SK-N-SH (cell line): ENCODE measurements around the gene AKT1S1. TPM values are rescaled to one million over a fixed set of nuclear protein-coding genes. Genes with fewer than 3 reads are reported as not detected.

ENCODE experiments used
- CTCF ChIA-PET: fragments of 300-600, 350-600 bp; formaldehyde crosslinking; extraction: SDS; loops from one replicate; lab custom pipeline; 2021; lab: Yijun Ruan, JAX
- POLR2A ChIA-PET: fragments of 350-600 bp; sonication (Branson Sonifier 250); formaldehyde crosslinking; extraction: SDS; loops from one replicate; lab custom pipeline; 2020; ENCODE audit warnings: antibody characterized with exemption, inconsistent platforms; lab: Yijun Ruan, JAX
- DNase-seq: peaks from one replicate; pipeline ENCODE4 v3.0.0; 2012
- H2AFZ ChIP-seq: fragments of 200-600 bp; sonication (generic); 2 replicates; pipeline ENCODE4 v1.8.1; 2016; ENCODE audit warnings: antibody characterized with exemption, mild to moderate bottlenecking, low read depth
- H3F3A ChIP-seq: fragments of 200-600 bp; sonication (generic); replicated peaks from 2 replicates; pipeline ENCODE3; 2016; ENCODE audit warnings: antibody characterized with exemption, mild to moderate bottlenecking; ENCODE audit not compliant: insufficient read depth
- H3K27ac ChIP-seq, 2 experiments: fragments of 200-500 bp in 1 of 2; fragments of 200-600 bp in 1 of 2; sonication (Bioruptor generic) in 1 of 2; sonication (generic), shearing (Covaris generic) in 1 of 2; 2 replicates each; pipeline versions ENCODE4 v1.5.1 to v1.6.1; 2014 to 2016; ENCODE audit warnings: low read depth in 2 of 2, inconsistent platforms in 1 of 2, low read length in 1 of 2, mild to moderate bottlenecking in 1 of 2, mixed read lengths in 1 of 2
- H3K27me3 ChIP-seq: fragments of 200-600 bp; sonication (generic), shearing (Covaris generic); 2 replicates; pipeline ENCODE4 v1.6.1; 2016; ENCODE audit warnings: mixed run types; ENCODE audit not compliant: insufficient read depth
- H3K36me3 ChIP-seq, 2 experiments: fragments of 200-500 bp in 1 of 2; fragments of 200-600 bp in 1 of 2; sonication (Bioruptor generic) in 1 of 2; sonication (generic) in 1 of 2; replicated peaks in 1 of 2; 2 replicates each; pipeline versions ENCODE3 to v1.5.1; 2014 to 2016; ENCODE audit warnings: low read length in 1 of 2, mild to moderate bottlenecking in 1 of 2; ENCODE audit not compliant: insufficient read depth in 2 of 2, control insufficient read depth in 1 of 2
- H3K4me1 ChIP-seq, 2 experiments: fragments of 200-500 bp in 1 of 2; fragments of 200-600 bp in 1 of 2; sonication (Bioruptor generic) in 1 of 2; sonication (generic), shearing (Covaris generic) in 1 of 2; 2 replicates each; pipeline versions ENCODE4 v1.5.1 to v1.6.1; 2014 to 2016; ENCODE audit warnings: low read depth in 1 of 2, low read length in 1 of 2, mixed run types in 1 of 2; ENCODE audit not compliant: insufficient read depth in 2 of 2, control insufficient read depth in 1 of 2
- H3K4me2 ChIP-seq: fragments of 200-600 bp; sonication (generic), shearing (Covaris generic); 2 replicates; pipeline ENCODE4 v1.6.1; 2017; ENCODE audit warnings: mixed run types
- H3K4me3 ChIP-seq, 2 experiments: fragments of 200-500 bp in 1 of 2; fragments of 200-600 bp in 1 of 2; sonication (Bioruptor generic) in 1 of 2; sonication (generic), shearing (Covaris generic) in 1 of 2; 2 replicates each; pipeline versions ENCODE4 v1.5.1 to v1.8.1; 2014 to 2016; ENCODE audit warnings: low read depth in 2 of 2, inconsistent platforms in 1 of 2, low read length in 1 of 2, mild to moderate bottlenecking in 1 of 2, mixed read lengths in 1 of 2, moderate library complexity in 1 of 2
- H3K79me2 ChIP-seq: fragments of 200-600 bp; sonication (generic); 2 replicates; pipeline ENCODE4 v1.8.1; 2017; ENCODE audit warnings: mild to moderate bottlenecking; ENCODE audit not compliant: insufficient read depth
- H3K9ac ChIP-seq: fragments of 200-600 bp; sonication (generic); 2 replicates; pipeline ENCODE4 v1.6.1; 2017; ENCODE audit warnings: mixed run types
- H3K9me2 ChIP-seq: fragments of 200-600 bp; sonication (generic); 2 replicates; pipeline ENCODE4 v1.6.1; 2017; ENCODE audit warnings: mixed run types
- H3K9me3 ChIP-seq: fragments of 200-600 bp; sonication (generic); 2 replicates; pipeline ENCODE4 v1.6.1; 2017; ENCODE audit warnings: mixed run types, mild to moderate bottlenecking, moderate library complexity
- H4K20me1 ChIP-seq: fragments of 200-600 bp; sonication (generic); 2 replicates; pipeline ENCODE4 v1.6.1; 2017; ENCODE audit warnings: mild to moderate bottlenecking, mixed run types; ENCODE audit not compliant: insufficient read depth
- CHD2 ChIP-seq: fragments of 150-350 bp; IDR thresholded peaks from 2 replicates; pipeline ENCODE4 v1.6.1; 2018; ENCODE audit warnings: low read length; ENCODE audit not compliant: partially characterized antibody
- ELF1 ChIP-seq: IDR thresholded peaks from 2 replicates; pipeline ENCODE4 v1.4.0; 2012
- FOSL2 ChIP-seq: IDR thresholded peaks from 2 replicates; pipeline ENCODE4 v1.4.0; 2012; ENCODE audit warnings: low read depth, mild to moderate bottlenecking, moderate library complexity, borderline replicate concordance
- FOXJ3 ChIP-seq: sonication (generic); formaldehyde crosslinking; IDR thresholded peaks from 2 replicates; pipeline ENCODE4 v1.5.1; 2020; ENCODE audit warnings: mild to moderate bottlenecking, missing genetic modification reagents
- GABPA ChIP-seq: IDR thresholded peaks from 2 replicates; pipeline ENCODE4 v1.4.0; 2012; ENCODE audit warnings: low read depth, mild to moderate bottlenecking
- JUND ChIP-seq: IDR thresholded peaks from 2 replicates; pipeline ENCODE4 v1.4.0; 2012
- MEF2A ChIP-seq: IDR thresholded peaks from 2 replicates; pipeline ENCODE4 v1.4.0; 2012; ENCODE audit warnings: low read depth, borderline replicate concordance
- MXI1 ChIP-seq: IDR thresholded peaks from 2 replicates; pipeline ENCODE4 v1.6.1; 2012; ENCODE audit warnings: mild to moderate bottlenecking, low read depth, low read length, improper control_type of control experiment
- NFIC ChIP-seq: IDR thresholded peaks from 2 replicates; pipeline ENCODE4 v1.4.0; 2012; ENCODE audit warnings: borderline replicate concordance
- NRF1 ChIP-seq: IDR thresholded peaks from 2 replicates; pipeline ENCODE4 v1.6.1; 2012; ENCODE audit warnings: low read depth, mild to moderate bottlenecking, low read length
- POLR2AphosphoS5 ChIP-seq: IDR thresholded peaks from 2 replicates; pipeline ENCODE4 v1.6.1; 2012; ENCODE audit warnings: low read depth, low read length
- RAD21 ChIP-seq: IDR thresholded peaks from 2 replicates; pipeline ENCODE4 v1.6.1; 2012; ENCODE audit warnings: mild to moderate bottlenecking, low read length
- RFX5 ChIP-seq: IDR thresholded peaks from 2 replicates; pipeline ENCODE4 v1.6.1; 2012; ENCODE audit warnings: mild to moderate bottlenecking, improper control_type of control experiment, low read length
- RXRA ChIP-seq: IDR thresholded peaks from 2 replicates; pipeline ENCODE4 v1.4.0; 2012; ENCODE audit warnings: low read depth, mild to moderate bottlenecking, borderline replicate concordance
- SIN3A ChIP-seq: IDR thresholded peaks from 2 replicates; pipeline ENCODE4 v1.6.1; 2012; ENCODE audit warnings: low read depth, mild to moderate bottlenecking, low read length, moderate library complexity, borderline replicate concordance
- TCF12 ChIP-seq: IDR thresholded peaks from 2 replicates; pipeline ENCODE4 v1.4.0; 2012
- YY1 ChIP-seq: IDR thresholded peaks from 2 replicates; pipeline ENCODE4 v1.4.0; 2012; ENCODE audit warnings: low read depth, mild to moderate bottlenecking
- WGBS: methylation state at CpG from one replicate; pipeline ENCODE4 v1.1.6; 2017; ENCODE audit warnings: low lambda C conversion rate; 5-methylcytosine and 5-hydroxymethylcytosine counted together
- polyA plus RNA-seq, 3 experiments: library from polyadenylated mRNA; depleted of rRNA; stranded (reverse); fragments of >200 nt; gene quantifications; 2 replicates each; pipeline ENCODE4 v1.2.3, GENCODE V29; 2012
- TF ChIP-seq, protein P1 (sequence below): IDR thresholded peaks from 2 replicates; pipeline ENCODE4 v1.6.1; 2012; ENCODE audit warnings: mild to moderate bottlenecking, low read depth, low read length, moderate library complexity
- TF ChIP-seq, protein P2 (sequence below): IDR thresholded peaks from 2 replicates; pipeline ENCODE4 v1.4.0; 2012; ENCODE audit warnings: low read depth, borderline replicate concordance
- TF ChIP-seq, protein P3 (sequence below): fragments of 150-350 bp; IDR thresholded peaks from 2 replicates; pipeline ENCODE4 v1.6.1; 2016; ENCODE audit warnings: mild to moderate bottlenecking, low read depth, low read length
- TF ChIP-seq, protein P4 (sequence below): fragments of 150-350 bp; IDR thresholded peaks from 2 replicates; pipeline ENCODE4 v1.6.1; 2017; ENCODE audit warnings: antibody characterized with exemption, low read length, low read depth, borderline replicate concordance
- TF ChIP-seq, protein P5 (sequence below): IDR thresholded peaks from 2 replicates; pipeline ENCODE4 v1.4.0; 2012; ENCODE audit warnings: low read depth, borderline replicate concordance
- TF ChIP-seq, protein P6 (sequence below): IDR thresholded peaks from 2 replicates; pipeline ENCODE4 v1.4.0; 2012; ENCODE audit warnings: low read depth

AKT1S1 gene
- polyA plus RNA-seq (2012; rRNA removed): 56.7 and 63.7 TPM in 2 replicates
- 37.5 and 51.2 TPM in 2 replicates for polyA plus RNA-seq (2012; cell fraction: cytosol; rRNA removed)
- 87.9 and 96.3 TPM in 2 replicates for polyA plus RNA-seq (2012; cell fraction: nucleus; rRNA removed)

DNA sequence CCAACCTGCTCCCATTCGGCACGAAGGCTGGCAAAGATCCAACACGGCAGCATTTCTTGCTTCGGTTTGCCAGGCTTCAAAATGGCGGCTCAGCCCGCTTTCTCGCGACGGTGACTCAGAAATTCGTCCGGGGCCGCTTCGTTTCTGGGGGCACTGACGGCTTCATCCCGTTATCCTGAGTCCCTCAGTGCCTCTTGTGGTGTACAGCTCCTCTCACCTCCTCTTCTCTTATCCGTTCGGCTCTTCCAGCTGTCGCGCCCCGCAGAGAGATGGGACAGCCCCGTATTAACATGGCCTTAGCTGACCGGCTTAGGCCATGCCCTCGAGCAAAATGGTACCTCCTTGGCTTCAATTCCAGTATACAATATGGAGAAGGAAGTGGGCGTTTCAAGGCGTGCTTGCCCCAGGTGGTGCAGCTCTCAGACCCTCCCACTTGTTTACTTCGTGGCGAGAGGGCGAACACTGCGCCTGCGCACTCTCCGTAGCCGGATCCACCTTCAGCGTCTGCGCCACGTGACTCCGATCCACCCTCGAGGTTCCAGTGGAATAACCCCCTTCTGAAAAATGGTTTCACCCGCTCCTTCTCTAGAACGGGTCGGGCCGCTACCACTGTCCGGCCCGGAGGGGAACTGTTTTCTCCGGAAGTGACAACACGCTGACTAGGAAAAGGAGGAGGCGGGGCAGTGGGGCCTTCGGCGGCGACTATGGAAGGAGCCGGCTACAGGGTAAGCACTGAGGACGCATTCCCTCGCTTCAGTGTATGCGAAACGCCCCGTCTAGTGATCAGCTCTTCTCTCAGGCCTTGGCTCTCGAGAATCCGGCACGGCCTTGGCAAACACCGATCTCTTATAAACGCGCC is at the start of gene AKT1S1, which contains the start of gene TBC1D17:
Gene AKT1S1 (minus strand): TSS at position 336 of the 859 bp plus-strand sequence. CDS start 4,060 bp downstream, outside the sequence.
Gene TBC1D17 (plus strand): TSS at position 683 of the 859 bp plus-strand sequence. CDS start 22 bp downstream, at position 705.
- ChIA-PET CTCF (interaction anchor here (0.6 to 1.0 kb wide), 6 partner anchors 11 to 415 kb away, joined by 3 to 6 read pairs (median 3); partner anchors contain the start of gene ATF5), POLR2A (interaction anchor here (0.6 to 3.5 kb wide), 10 partner anchors 9 to 268 kb away, joined by 3 to 22 read pairs (median 6); partner anchors contain the start of genes FUZ, NUP62, PNKP and PTOV1)
- Histone ChIP-seq H3K4me3 (peak within 1 kb of the TSS; percentile 98 to 99), H3K9me3 (no peaks in the 10 kb centered on the region), H3K4me1 (peaks cover 7 to 23% of the 10 kb centered on the region in 2 experiments; a peak in 3 of 4 replicates), H3K79me2 (peaks cover 50% of the 10 kb centered on the region), H3K4me2 (peak within 1 kb of the TSS; percentile 97), H3K27me3 (no peaks in the 10 kb centered on the region), H3K27ac (peak within 1 kb of the TSS; percentile 96 to 99), H3K9me2 (no peaks in the 10 kb centered on the region), H3K9ac (peak within 1 kb of the TSS; percentile 97), H3K36me3 (peaks cover 28 to 43% of the 10 kb centered on the region in 2 experiments), H2AFZ (peak within 1 kb of the TSS; percentile 84), H3F3A (no peaks in the 10 kb centered on the region), H4K20me1 (no peaks in the 10 kb centered on the region)
- WGBS: under 1% methylated on average over 37 of the region's 61 CpGs
- TF ChIP-seq, protein P1, sequence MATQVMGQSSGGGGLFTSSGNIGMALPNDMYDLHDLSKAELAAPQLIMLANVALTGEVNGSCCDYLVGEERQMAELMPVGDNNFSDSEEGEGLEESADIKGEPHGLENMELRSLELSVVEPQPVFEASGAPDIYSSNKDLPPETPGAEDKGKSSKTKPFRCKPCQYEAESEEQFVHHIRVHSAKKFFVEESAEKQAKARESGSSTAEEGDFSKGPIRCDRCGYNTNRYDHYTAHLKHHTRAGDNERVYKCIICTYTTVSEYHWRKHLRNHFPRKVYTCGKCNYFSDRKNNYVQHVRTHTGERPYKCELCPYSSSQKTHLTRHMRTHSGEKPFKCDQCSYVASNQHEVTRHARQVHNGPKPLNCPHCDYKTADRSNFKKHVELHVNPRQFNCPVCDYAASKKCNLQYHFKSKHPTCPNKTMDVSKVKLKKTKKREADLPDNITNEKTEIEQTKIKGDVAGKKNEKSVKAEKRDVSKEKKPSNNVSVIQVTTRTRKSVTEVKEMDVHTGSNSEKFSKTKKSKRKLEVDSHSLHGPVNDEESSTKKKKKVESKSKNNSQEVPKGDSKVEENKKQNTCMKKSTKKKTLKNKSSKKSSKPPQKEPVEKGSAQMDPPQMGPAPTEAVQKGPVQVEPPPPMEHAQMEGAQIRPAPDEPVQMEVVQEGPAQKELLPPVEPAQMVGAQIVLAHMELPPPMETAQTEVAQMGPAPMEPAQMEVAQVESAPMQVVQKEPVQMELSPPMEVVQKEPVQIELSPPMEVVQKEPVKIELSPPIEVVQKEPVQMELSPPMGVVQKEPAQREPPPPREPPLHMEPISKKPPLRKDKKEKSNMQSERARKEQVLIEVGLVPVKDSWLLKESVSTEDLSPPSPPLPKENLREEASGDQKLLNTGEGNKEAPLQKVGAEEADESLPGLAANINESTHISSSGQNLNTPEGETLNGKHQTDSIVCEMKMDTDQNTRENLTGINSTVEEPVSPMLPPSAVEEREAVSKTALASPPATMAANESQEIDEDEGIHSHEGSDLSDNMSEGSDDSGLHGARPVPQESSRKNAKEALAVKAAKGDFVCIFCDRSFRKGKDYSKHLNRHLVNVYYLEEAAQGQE: 0 out of 2 replicates have a peak, but pooled peaks have one; percentile 12
- TF ChIP-seq NFIC (peak; percentile 93), MXI1 (peak; percentile 87; the same call in 1 of the 2 replicates), POLR2AphosphoS5 (peak; percentile 45), GABPA (peak; percentile 82), TCF12 (no peak; the same call in 1 of the 2 replicates), RXRA (no peak), FOXJ3 (CRISPR knock-in tag) (peak; percentile 44), NRF1 (peak; percentile 82), FOSL2 (0 out of 2 replicates have a peak, but pooled peaks have one; percentile 4), CHD2 (peak; percentile 97), RFX5 (no peak), YY1 (peak; percentile 91), ELF1 (peak; percentile 64; the same call in 1 of the 2 replicates), SIN3A (peak; percentile 19; the same call in 1 of the 2 replicates), MEF2A (no peak), RAD21 (no peak), JUND (peak; percentile 59; the same call in 1 of the 2 replicates)
- TF ChIP-seq, protein P2, sequence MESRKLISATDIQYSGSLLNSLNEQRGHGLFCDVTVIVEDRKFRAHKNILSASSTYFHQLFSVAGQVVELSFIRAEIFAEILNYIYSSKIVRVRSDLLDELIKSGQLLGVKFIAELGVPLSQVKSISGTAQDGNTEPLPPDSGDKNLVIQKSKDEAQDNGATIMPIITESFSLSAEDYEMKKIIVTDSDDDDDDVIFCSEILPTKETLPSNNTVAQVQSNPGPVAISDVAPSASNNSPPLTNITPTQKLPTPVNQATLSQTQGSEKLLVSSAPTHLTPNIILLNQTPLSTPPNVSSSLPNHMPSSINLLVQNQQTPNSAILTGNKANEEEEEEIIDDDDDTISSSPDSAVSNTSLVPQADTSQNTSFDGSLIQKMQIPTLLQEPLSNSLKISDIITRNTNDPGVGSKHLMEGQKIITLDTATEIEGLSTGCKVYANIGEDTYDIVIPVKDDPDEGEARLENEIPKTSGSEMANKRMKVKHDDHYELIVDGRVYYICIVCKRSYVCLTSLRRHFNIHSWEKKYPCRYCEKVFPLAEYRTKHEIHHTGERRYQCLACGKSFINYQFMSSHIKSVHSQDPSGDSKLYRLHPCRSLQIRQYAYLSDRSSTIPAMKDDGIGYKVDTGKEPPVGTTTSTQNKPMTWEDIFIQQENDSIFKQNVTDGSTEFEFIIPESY: peak; percentile 95
- TF ChIP-seq, protein P3, sequence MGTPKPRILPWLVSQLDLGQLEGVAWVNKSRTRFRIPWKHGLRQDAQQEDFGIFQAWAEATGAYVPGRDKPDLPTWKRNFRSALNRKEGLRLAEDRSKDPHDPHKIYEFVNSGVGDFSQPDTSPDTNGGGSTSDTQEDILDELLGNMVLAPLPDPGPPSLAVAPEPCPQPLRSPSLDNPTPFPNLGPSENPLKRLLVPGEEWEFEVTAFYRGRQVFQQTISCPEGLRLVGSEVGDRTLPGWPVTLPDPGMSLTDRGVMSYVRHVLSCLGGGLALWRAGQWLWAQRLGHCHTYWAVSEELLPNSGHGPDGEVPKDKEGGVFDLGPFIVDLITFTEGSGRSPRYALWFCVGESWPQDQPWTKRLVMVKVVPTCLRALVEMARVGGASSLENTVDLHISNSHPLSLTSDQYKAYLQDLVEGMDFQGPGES: 0 out of 2 replicates have a peak, but pooled peaks have one; percentile 5
- TF ChIP-seq, protein P4, sequence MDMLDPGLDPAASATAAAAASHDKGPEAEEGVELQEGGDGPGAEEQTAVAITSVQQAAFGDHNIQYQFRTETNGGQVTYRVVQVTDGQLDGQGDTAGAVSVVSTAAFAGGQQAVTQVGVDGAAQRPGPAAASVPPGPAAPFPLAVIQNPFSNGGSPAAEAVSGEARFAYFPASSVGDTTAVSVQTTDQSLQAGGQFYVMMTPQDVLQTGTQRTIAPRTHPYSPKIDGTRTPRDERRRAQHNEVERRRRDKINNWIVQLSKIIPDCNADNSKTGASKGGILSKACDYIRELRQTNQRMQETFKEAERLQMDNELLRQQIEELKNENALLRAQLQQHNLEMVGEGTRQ: peak; percentile 91
- TF ChIP-seq, protein P5, sequence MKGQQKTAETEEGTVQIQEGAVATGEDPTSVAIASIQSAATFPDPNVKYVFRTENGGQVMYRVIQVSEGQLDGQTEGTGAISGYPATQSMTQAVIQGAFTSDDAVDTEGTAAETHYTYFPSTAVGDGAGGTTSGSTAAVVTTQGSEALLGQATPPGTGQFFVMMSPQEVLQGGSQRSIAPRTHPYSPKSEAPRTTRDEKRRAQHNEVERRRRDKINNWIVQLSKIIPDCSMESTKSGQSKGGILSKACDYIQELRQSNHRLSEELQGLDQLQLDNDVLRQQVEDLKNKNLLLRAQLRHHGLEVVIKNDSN: peak; percentile 98
- TF ChIP-seq, protein P6, sequence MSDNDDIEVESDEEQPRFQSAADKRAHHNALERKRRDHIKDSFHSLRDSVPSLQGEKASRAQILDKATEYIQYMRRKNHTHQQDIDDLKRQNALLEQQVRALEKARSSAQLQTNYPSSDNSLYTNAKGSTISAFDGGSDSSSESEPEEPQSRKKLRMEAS: peak; percentile 90
- peak; percentile 91 for DNase-seq
